IPS DF 6.9 (cell line): ENCODE results near the gene RAB44.
"Not testable (repeated sequence)": the region's sequence is repeated elsewhere in the genome, so short reads cannot be mapped to it uniquely, and the experiment has no call there.

Source experiments
- DNase-seq: peaks from one replicate; pipeline ENCODE4 v3.0.0-alpha.2; 2013; ENCODE audit warnings: low read depth, low spot score
- H3K27ac ChIP-seq: one replicate; pipeline ENCODE4 v1.5.1; 2013; ENCODE audit warnings: low read length, control low read depth
- H3K27me3 ChIP-seq: 2 replicates; pipeline ENCODE4 v1.6.1; 2013; ENCODE audit warnings: mild to moderate bottlenecking, low read length; ENCODE audit not compliant: control insufficient read depth, insufficient read depth
- H3K36me3 ChIP-seq: 2 replicates; pipeline ENCODE4 v1.6.1; 2013; ENCODE audit warnings: low read length; ENCODE audit not compliant: control insufficient read depth, insufficient read depth
- H3K4me1 ChIP-seq: 2 replicates; pipeline ENCODE4 v1.6.1; 2013; ENCODE audit warnings: low read length; ENCODE audit not compliant: control insufficient read depth, insufficient read depth
- H3K4me3 ChIP-seq: 2 replicates; pipeline ENCODE4 v1.5.1; 2013; ENCODE audit warnings: mild to moderate bottlenecking, low read length
- H3K9me3 ChIP-seq: 2 replicates; pipeline ENCODE4 v1.6.1; 2013; ENCODE audit warnings: low read length, inconsistent platforms; ENCODE audit not compliant: control insufficient read depth, insufficient read depth
- WGBS: extraction: QIAGEN DNeasy Blood & Tissue Kit; methylation state at CpG from one replicate; pipeline ENCODE4 v1.1.7; 2013; ENCODE audit warnings: mixed read lengths, missing lambda C conversion rate; ENCODE audit not compliant: insufficient read length, insufficient coverage; 5-methylcytosine and 5-hydroxymethylcytosine counted together

RAB44 gene, protein sequence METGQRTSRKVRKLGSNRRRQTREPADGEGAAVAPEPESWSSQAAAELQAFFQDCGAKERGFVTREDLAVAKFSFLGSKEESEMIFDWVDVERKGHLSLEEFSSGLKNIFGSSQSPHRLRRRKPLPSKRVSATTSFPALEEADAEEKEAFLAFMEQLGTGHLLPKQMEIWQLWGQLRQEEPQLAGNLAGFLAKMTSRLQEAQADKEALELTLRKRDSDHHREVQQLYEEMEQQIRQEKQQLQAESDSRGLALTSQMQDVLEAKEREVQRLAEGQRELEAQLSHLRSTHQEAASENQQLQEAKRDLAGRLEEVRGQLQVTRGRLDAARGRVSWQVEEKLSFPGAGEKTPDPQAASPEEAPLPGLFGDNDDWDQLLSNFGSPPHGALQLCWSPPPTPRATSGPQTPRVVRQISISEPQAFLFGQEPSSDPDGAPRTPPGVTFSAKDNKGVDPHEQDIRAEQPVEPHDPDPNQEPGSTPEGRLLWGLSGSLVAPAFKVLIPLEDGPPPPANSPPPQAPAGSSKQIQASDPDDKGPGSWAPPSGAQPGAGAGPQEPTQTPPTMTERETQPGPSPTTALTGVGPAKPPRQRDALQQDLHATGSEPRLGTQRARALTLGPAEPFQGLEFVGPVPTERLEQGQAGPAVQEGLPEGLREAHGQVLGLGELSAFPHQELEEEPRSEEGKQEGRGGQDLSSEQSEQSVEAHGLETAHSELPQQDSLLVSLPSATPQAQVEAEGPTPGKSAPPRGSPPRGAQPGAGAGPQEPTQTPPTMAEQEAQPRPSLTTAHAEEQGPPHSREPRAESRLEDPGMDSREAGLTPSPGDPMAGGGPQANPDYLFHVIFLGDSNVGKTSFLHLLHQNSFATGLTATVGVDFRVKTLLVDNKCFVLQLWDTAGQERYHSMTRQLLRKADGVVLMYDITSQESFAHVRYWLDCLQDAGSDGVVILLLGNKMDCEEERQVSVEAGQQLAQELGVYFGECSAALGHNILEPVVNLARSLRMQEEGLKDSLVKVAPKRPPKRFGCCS

DNA sequence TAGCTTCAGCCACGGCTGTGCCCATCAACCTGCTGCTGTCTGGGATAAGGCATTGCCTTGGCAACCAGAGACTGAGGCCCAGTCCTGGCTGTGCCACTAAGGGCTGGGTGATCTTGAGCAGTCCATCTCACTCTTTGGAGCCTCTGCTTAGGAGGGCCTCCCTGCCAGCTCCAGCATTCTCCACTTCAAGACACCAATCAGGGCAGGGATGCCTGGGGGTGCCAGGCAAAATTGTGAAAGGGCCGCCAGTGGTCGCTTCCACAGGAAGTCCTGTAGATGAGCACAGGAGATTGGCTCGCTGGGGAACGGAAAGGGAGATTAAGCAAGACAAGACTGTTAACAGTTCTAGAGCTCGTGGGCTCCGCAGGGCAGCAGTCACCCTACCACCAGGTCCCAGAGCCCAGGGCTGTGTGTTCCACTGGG is at the start of gene RAB44:
RAB44 (plus strand) TSS at position 346 of the 423 bp plus-strand sequence. CDS start 6,410 bp downstream, outside the sequence.
- H3K9me3 ChIP-seq, result no peaks in the 10 kb centered on the region
- H3K27me3 ChIP-seq, result no peaks in the 10 kb centered on the region
- H3K4me3 ChIP-seq, result no peak within 1 kb of the TSS
- DNase-seq, result no peak
- no peak within 1 kb of the TSS for H3K27ac ChIP-seq
- no peaks in the 10 kb centered on the region for H3K4me1 ChIP-seq
- WGBS, result no CpG with 5 or more reads among the region's 7 CpGs
- no peaks in the 10 kb centered on the region for H3K36me3 ChIP-seq

DNA sequence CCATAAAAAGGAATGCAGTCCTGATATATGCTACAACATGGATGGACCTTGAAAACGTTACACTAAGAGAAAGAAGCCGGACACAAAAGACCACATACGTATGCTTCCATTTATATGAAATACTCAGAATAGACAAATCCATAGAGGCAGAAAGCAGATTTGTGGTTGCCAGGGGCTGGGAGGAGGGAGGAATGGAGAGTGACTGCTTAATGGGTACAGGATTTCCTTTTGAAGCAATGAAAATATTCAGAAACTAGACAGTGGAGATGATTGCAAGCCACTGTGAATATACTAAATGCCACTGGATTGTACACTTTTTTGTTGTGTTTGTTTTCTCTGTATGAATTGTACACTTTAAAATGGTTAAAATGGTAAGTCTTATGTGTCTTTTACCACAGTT is 48.5 kb upstream of the RAB44 start:
- no CpG with 5 or more reads among the region's 3 CpGs for WGBS
- Histone ChIP-seq H3K4me3 (no peak overlapping the region), H3K27me3 (no peaks in the 10 kb centered on the region), H3K36me3 (no peaks in the 10 kb centered on the region), H3K4me1 (no peaks in the 10 kb centered on the region), H3K27ac (no peak overlapping the region), H3K9me3 (no peaks in the 10 kb centered on the region)
- no peak for DNase-seq

DNA sequence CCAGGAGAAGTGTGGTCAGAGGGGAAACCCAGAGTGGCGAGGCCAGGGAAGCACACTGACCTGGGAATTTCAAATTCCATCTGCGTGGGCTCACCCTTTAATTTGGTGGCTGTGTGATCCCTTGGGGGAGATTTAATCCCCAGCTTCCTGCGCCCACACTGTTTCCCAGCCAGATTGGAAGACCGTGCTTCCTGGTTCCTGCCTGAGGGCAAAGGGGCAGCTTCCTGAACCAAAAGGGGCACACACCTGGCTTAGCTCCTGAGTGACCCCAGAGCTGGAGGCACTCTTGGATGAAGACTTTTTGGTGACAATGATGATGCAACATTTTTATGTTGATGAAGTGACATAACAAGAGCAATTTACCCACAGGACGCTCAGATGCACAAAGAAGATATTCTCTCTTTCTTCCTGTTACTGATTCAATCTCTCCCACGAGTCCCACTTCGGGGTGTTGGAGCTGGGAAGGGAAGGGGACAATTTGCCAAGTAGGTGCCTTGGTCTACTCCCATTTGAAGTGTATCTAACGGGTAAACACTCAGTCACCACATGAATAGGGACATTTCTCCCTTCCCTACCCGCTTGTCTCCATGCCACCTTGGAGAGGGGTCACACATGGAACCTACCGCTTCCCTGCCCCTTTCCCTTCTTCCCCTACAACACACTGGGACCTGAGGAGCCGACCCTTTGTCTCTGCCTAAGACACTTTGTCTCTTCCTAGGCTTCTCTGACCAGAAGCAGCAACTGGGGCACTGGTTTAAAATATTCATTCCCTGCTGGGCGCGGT is 47.7 kb upstream of the RAB44 start:
- no peak for DNase-seq
- Histone ChIP-seq H3K9me3 (no peaks in the 10 kb centered on the region), H3K4me1 (no peaks in the 10 kb centered on the region), H3K27me3 (no peaks in the 10 kb centered on the region), H3K27ac (no peak overlapping the region), H3K36me3 (no peaks in the 10 kb centered on the region), H3K4me3 (no peak overlapping the region)
- WGBS, result no CpG with 5 or more reads among the region's 13 CpGs

DNA sequence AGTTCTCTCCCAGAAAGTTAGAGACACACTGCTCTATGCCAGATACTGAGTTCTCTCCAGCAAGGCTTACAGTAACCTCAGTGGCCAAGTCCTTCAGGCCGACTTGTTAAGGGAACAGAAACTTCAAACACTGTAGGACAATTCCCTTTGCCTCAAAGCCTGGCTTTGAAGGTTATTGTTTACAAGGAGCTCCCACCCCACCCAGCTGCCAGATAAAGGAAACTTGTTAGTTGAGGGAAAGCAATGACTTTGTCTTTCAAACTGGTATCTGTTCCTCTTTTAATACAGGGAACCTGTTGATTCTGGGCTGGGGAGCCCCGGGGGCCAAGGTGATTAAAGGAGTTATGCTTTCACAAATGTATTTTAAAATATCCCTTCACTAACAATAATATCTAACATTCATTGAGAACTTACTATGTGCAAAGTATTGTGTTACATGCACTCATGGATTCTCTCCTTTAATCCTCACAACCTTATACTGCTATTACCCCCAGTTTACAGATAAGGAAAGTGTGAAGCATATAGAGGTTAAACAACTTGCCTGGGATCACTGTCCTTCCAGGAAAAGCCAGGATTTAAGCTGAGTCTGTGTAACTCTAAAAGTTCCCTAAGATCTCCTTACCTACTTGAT is 46.7 kb upstream of the RAB44 start:
- no peak for DNase-seq
- H3K9me3 ChIP-seq, result no peaks in the 10 kb centered on the region
- H3K27me3 ChIP-seq, result no peaks in the 10 kb centered on the region
- no peak overlapping the region for H3K27ac ChIP-seq
- H3K4me1 ChIP-seq, result no peaks in the 10 kb centered on the region
- no peaks in the 10 kb centered on the region for H3K36me3 ChIP-seq
- WGBS, result no CpG with 5 or more reads among the region's 2 CpGs
- H3K4me3 ChIP-seq, result no peak overlapping the region

DNA sequence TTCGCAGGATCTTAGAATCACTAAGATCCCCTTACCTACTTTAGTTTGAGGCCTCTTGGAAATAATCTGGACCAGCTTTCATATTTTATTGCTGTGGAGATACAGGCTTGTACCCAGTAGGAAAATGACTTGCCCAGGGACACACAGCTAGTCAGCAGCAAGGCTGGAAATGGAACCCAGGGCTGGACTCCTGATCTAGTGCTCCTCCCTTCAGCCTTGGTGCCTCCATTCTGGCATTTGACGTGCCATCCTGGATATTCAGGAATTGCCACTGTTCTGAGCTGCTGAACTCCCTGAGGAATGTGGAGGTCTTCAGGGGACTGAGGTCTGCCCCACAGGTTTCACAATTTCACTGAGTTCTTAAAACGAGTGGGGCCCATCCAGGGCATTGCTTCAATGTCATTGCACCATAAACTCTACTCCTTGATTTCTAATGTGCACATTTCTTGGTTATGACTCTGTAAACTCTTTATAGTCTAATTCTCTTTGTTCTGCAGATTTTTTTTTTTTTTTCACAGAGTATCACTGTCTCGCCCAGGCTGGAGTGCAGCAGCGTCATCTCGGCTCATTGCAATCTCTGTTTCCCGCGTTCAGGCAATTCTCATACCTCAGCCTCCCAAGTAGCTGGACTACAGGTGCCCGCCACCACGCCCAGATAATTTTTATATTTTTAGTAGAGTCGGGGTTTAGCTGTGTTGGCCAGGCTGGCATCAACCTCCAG is 45.8 kb upstream of the RAB44 start:
- Histone ChIP-seq H3K36me3 (no peaks in the 10 kb centered on the region), H3K27ac (no peak overlapping the region), H3K27me3 (no peaks in the 10 kb centered on the region), H3K4me3 (no peak overlapping the region), H3K9me3 (no peaks in the 10 kb centered on the region), H3K4me1 (no peaks in the 10 kb centered on the region)
- DNase-seq, result no peak
- WGBS, result no CpG with 5 or more reads among the region's 11 CpGs

DNA sequence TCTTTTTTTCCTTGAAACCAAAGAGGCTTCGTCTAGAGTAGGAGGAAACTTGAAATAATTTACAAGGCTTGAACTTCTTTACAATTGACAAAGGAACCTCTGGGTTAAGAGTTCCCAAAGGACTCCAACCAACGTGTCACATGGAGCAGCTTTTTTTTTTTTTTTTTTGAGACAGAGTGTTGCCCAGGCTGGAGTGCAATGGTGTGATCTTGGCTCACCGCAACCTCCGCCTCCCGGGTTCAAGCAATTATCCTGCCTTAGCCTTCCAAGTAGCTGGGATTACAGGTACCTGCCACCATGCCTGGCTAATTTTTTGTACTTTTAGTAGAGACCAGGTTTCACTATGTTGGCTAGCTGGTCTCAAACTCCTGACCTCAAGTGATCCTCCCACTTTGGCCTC is 43.2 kb upstream of the RAB44 start:
- H3K27me3 ChIP-seq, H3K36me3 ChIP-seq, H3K27ac ChIP-seq, H3K9me3 ChIP-seq, DNase-seq, H3K4me3 ChIP-seq, H3K4me1 ChIP-seq: not testable (repeated sequence)
- WGBS, result no CpG with 5 or more reads among the region's 5 CpGs

DNA sequence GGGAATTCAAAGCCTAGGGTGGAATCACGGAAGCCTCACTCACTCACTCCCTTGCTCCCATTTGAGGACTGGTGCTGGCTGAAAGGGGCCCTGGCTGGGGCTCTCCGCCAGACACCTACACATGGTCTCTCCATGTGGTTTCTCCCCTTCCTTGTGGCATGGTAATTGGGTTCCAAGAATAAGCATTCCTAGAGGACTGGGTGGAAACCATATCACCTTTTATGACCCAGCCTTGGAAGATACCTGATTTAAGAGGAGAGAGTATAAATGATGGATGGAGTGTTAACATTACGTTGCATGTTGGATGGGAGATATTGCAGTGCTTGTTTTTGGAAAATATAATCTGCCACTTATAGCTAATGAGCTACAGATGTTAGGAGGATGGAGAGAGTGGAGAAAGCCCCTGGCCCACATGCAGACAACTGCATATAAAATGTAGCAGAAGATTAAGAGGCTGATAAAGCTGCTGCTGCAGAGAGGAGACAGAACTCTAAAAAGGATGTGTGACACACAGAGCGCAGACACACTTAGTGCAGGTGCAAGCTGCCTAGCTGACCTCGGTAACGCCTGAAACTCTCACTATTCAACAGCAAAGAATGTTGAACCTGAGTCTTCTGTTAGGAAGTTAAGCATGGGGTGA is 42.4 kb upstream of the RAB44 start:
- no peaks in the 10 kb centered on the region for H3K9me3 ChIP-seq
- no peak overlapping the region for H3K4me3 ChIP-seq
- WGBS, result 100% methylated on average over 1 of the region's 6 CpGs
- H3K27me3 ChIP-seq, result no peaks in the 10 kb centered on the region
- H3K36me3 ChIP-seq, result no peaks in the 10 kb centered on the region
- no peaks in the 10 kb centered on the region for H3K4me1 ChIP-seq
- no peak for DNase-seq
- no peak overlapping the region for H3K27ac ChIP-seq

DNA sequence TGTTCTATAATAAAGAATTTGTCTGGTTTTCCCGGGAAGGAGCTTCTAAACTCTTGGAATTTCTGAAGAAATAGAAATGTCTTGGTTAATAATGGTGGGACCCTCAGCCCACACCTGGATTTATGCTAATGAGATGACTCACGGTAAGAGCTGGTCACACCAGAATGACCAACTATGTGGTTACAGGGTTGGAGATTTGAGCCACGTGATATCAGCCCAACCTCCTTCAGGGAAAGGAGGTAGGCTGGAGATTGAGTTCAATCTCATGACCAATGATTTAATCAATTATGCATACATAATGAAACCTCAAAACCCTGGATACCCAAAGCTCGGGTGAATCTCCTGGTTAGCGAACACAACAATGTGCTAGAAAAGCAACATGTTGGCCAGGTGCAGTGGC is 41.2 kb upstream of the RAB44 start:
- H3K27me3 ChIP-seq, result no peaks in the 10 kb centered on the region
- no peak for DNase-seq
- WGBS, result no CpG with 5 or more reads among the region's 5 CpGs
- no peak overlapping the region for H3K4me3 ChIP-seq
- H3K4me1 ChIP-seq, result no peaks in the 10 kb centered on the region
- H3K27ac ChIP-seq, result no peak overlapping the region
- no peaks in the 10 kb centered on the region for H3K36me3 ChIP-seq
- H3K9me3 ChIP-seq, result no peaks in the 10 kb centered on the region

DNA sequence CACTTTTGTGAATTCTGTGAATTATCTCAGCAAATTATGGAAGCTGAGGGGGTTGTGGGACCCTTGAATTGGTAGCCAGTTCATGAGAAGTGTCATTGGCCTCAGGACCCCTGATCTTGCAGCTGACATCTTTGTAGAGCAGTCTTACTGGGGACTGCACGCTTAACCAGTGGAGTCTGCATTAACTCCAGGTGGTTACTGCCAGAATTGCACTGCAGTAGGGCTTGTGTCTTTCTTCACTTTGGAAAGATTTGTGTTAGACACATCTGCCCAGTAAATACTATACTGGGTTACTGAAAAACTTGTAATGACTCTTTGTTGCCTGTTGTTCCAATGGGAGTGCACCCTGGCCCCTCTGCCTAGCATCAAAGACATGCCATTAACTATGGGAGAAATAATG is 40.4 kb upstream of the RAB44 start:
- H3K4me3 ChIP-seq, result no peak overlapping the region
- H3K27me3 ChIP-seq, result no peaks in the 10 kb centered on the region
- no peaks in the 10 kb centered on the region for H3K36me3 ChIP-seq
- DNase-seq, result no peak
- H3K27ac ChIP-seq, result no peak overlapping the region
- no peaks in the 10 kb centered on the region for H3K4me1 ChIP-seq
- no peaks in the 10 kb centered on the region for H3K9me3 ChIP-seq
- no CpG with 5 or more reads among the region's 1 CpG for WGBS
